ENCODE measurements around the gene BRSK1. TPM values are rescaled to one million over a fixed set of nuclear protein-coding genes. Genes with fewer than 3 reads are reported as not detected.

The BRSK1 gene
- total RNA-seq, 6 donors from 2014 or later, result 1.0 to 2.7 (median 1.1) TPM; not detected in 1

DNA sequence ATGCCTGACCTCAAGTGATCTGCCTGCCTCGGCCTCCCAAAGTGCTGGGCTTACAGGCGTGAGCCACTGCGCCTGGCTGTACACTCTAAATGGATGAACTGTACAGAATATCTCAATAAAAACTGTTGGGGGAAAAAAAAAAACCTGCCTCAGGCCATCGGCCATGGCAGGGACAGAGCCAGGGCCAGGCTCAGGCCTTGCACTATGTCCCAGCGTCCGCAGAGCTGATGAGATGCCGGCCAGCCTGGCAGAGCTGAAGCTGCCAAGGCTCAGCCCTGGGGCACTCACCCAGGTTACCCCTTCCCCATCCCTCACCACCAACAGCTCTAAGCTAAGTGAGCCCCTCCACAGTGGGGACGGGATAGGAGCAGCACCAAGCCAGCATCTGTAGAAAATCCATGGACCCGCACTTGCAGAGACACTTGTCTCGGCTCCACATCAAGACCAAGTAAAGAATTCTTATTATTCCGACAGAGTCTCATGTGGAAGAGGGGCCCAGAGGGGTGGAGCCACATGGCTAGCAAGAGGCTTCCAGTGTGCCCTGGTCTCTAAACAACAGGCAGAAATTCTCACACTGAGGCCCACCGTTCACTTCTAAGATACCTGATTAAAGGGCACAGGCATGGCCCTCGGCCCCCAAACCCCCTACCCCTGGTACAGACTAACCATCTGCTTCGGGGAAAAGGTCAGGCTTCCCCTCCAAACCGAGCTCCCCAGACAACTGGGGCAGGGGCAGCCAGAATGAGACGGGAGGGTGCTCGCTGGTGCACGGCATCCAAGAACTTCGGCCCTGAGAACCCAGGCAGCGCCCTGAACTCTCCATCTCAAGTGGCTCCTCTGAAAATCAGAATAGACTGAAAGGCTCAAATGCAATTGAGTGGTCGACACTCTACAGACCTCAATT is 30.8 kb upstream of the BRSK1 start:
- Histone ChIP-seq H3K27ac (peak overlapping the region; percentile 42 to 86 (median 73)), H3K36me3 (peaks cover 0 to 6% (median 0%) of the 10 kb centered on the region in 4 donors), H3K27me3 (no peaks in the 10 kb centered on the region), H3K9me3 (no peaks in the 10 kb centered on the region), H3K4me1 (peaks cover 36 to 94% (median 59%) of the 10 kb centered on the region in 4 donors), H3K4me3 (peak overlapping the region in 1 of 4 donors; percentile 98)
- TF ChIP-seq, protein P1, sequence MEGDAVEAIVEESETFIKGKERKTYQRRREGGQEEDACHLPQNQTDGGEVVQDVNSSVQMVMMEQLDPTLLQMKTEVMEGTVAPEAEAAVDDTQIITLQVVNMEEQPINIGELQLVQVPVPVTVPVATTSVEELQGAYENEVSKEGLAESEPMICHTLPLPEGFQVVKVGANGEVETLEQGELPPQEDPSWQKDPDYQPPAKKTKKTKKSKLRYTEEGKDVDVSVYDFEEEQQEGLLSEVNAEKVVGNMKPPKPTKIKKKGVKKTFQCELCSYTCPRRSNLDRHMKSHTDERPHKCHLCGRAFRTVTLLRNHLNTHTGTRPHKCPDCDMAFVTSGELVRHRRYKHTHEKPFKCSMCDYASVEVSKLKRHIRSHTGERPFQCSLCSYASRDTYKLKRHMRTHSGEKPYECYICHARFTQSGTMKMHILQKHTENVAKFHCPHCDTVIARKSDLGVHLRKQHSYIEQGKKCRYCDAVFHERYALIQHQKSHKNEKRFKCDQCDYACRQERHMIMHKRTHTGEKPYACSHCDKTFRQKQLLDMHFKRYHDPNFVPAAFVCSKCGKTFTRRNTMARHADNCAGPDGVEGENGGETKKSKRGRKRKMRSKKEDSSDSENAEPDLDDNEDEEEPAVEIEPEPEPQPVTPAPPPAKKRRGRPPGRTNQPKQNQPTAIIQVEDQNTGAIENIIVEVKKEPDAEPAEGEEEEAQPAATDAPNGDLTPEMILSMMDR (IDR thresholded peaks at IDR 0.05), result no peak
- TF ChIP-seq POLR2A (IDR thresholded peaks at IDR 0.05), result no peak
- no peak for TF ChIP-seq POLR2AphosphoS5 (IDR thresholded peaks at IDR 0.05)
- no peak for TF ChIP-seq EP300 (IDR thresholded peaks at IDR 0.05)
- WGBS, 2 donors, result 75 to 82% methylated on average over 18 to 21 of the region's 21 CpGs
- ATAC-seq (ENCODE audit: low FRiP score in 2 of 2) (no peak), DNase-seq (peak in 1 of 2 donors; percentile 41)

DNA sequence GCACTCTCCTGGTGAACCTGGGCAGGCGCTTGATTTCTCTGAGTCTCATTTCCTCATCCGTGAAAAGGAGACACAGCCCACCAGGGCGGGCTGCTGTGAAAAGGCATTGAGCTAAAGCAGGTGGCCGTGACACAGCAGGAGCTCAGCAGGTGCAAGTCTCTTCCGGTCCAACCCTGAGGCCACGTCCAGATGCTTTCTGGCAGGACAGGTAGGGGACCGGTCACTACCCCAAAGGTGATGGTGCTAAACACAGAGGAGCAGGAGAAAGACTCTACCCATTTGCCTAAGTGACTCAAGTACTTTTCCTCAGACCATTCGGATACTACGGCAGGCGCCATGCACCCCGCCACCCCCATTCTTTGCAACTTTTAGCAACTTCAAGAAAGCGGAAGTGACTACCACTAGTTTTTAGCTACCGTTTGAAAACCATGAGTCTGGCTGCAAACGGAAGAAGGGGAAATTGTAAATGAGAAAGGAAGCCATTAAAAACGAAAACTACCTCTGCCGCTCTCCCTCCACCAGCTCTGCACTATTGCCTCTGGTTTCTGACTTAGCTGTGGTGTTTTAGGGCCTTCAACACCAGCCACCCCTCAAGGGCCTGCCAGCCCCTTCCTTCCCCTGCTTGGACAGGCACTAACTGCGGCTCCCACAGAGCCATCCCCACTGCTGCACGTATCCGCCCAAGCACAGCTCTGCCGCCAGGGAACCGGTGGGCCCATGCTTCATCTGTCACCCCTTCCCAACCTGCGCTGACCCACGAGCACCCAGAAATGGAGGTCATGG is 29.8 kb upstream of the BRSK1 start:
- no peaks in the 10 kb centered on the region for H3K27me3 ChIP-seq
- 51 to 56% methylated on average over 13 to 23 of the region's 23 CpGs for WGBS, 2 donors
- TF ChIP-seq, protein P1 (IDR thresholded peaks at IDR 0.05), result no peak
- TF ChIP-seq EP300 (IDR thresholded peaks at IDR 0.05) (no peak), POLR2A (IDR thresholded peaks at IDR 0.05) (no peak), POLR2AphosphoS5 (IDR thresholded peaks at IDR 0.05) (no peak)
- peak overlapping the region in 3 of 4 donors; percentile 25 to 98 (median 32) for H3K4me3 ChIP-seq
- ATAC-seq (ENCODE audit: low FRiP score in 2 of 2) (no peak), DNase-seq (no peak)
- H3K9me3 ChIP-seq, result no peaks in the 10 kb centered on the region
- H3K4me1 ChIP-seq, result peaks cover 36 to 85% (median 55%) of the 10 kb centered on the region in 4 donors
- peaks cover 0 to 6% (median 0%) of the 10 kb centered on the region in 4 donors for H3K36me3 ChIP-seq
- H3K27ac ChIP-seq, result peak overlapping the region; percentile 72 to 86 (median 78)

DNA sequence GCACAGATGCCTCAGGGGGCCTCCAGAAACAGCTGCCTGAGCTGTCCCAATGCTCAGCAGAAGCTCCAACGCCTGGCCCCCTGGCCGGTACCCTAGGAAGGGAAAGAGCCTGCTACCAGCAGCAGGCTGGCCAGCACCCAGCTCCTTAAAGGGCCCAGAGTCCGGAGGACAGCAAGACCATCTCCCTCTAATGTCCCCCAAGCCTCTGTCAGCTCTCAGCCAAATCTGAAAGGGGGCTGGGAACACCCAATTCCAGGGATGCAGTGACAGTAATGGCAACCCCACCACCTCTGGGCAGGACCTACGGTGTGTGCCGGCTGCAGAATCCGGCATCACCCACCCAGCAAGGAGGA is 29.2 kb upstream of the BRSK1 start:
- no peak for ATAC-seq (ENCODE audit: low FRiP score in 2 of 2)
- H3K9me3 ChIP-seq, result no peaks in the 10 kb centered on the region
- H3K4me1 ChIP-seq, result peaks cover 37 to 83% (median 56%) of the 10 kb centered on the region in 4 donors
- H3K27me3 ChIP-seq, result no peaks in the 10 kb centered on the region
- no peak for DNase-seq
- WGBS, 2 donors, result 60% methylated on average over 6 of the region's 6 CpGs; no CpG with 5 or more reads in 1 of the 2 donors
- H3K36me3 ChIP-seq, result peaks cover 0 to 6% (median 0%) of the 10 kb centered on the region in 4 donors
- H3K27ac ChIP-seq, result peak overlapping the region; percentile 72 to 86 (median 78)
- TF ChIP-seq EP300 (IDR thresholded peaks at IDR 0.05) (no peak), POLR2A (IDR thresholded peaks at IDR 0.05) (no peak), POLR2AphosphoS5 (IDR thresholded peaks at IDR 0.05) (no peak)
- TF ChIP-seq, protein P1 (IDR thresholded peaks at IDR 0.05), result no peak
- peak overlapping the region in 3 of 4 donors; percentile 25 to 98 (median 32) for H3K4me3 ChIP-seq

DNA sequence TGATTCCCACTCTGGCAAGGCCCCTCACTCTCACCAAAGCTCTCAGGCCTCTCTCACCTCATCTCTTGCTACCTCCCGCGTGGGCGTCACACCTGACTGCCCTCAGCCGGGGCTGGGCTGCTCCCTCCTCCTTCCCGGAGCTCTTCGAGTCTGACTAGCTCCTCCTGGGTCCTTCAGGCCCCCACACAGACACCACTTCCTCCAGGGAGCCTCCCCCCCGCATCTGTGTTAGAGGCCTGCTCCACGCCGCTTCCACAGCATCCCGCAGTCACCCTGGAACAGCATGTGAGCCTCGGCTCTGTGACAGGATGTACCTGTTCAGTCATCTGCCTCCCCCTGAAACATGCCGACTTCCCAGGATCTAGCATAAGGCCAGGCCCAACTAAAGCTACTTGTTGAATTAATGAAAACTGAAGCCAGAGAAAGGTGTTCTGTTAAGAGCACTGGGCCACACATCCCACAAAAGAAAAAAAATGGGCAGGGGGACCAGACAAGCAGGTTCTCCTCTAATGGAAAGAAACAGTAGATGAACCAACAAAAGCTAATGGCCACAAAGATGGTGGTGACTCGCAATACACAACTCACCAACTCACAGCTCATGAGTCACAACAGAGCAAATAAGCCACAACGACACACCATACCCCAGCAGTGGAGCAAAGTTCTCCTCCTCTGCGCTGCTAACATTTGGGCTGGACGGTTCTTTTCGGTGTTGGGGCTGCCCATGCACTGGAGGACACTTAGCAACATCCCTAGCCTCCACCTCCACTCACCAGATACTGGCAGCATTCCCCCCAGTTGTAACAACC is 28.0 kb upstream of the BRSK1 start:
- ATAC-seq (ENCODE audit: low FRiP score in 2 of 2) (no peak), DNase-seq (no peak)
- Histone ChIP-seq H3K27ac (peak overlapping the region; percentile 60 to 86 (median 73)), H3K27me3 (no peaks in the 10 kb centered on the region), H3K9me3 (no peaks in the 10 kb centered on the region), H3K4me1 (peaks cover 43 to 80% (median 59%) of the 10 kb centered on the region in 4 donors), H3K4me3 (peak overlapping the region in 2 of 4 donors; percentile 98), H3K36me3 (peaks cover 0 to 6% (median 0%) of the 10 kb centered on the region in 4 donors)
- no peak for TF ChIP-seq POLR2A (IDR thresholded peaks at IDR 0.05)
- TF ChIP-seq EP300 (IDR thresholded peaks at IDR 0.05), result no peak
- TF ChIP-seq, protein P1 (IDR thresholded peaks at IDR 0.05), result no peak
- TF ChIP-seq POLR2AphosphoS5 (IDR thresholded peaks at IDR 0.05), result no peak
- 59 to 60% methylated on average over 12 to 16 of the region's 17 CpGs for WGBS, 2 donors
